ENCODE measurements around the gene ACOT13.

ACOT13 gene

GRCh38 chr6:24742216-24742738, 75.4 kb downstream of the ACOT13 start:
- no peak overlapping the region for H3K4me3 ChIP-seq (ENCODE audit: low read length)

GRCh38 chr6:24743265-24743943, 76.5 kb downstream of the ACOT13 start:
- Histone ChIP-seq H3K4me2 (ENCODE audit: low read length) (peak overlapping the region; percentile 61), H3K27ac (ENCODE audit: low read depth, low read length) (peak overlapping the region; percentile 58), H3K27me3 (ENCODE audit: control insufficient read depth, low read length) (no peaks in the 10 kb centered on the region), H3K4me1 (ENCODE audit: control insufficient read depth, low read length) (peaks cover 26% of the 10 kb centered on the region), H3K9me3 (ENCODE audit: control insufficient read depth, insufficient read depth, low read length) (peaks cover 7% of the 10 kb centered on the region; the same call in 1 of the 2 replicates), H3K9me2 (replicated peaks; ENCODE audit: control insufficient read depth, low read length) (no peaks in the 10 kb centered on the region), H3F3A (ENCODE audit: control insufficient read depth, insufficient read depth) (peaks cover 4% of the 10 kb centered on the region; the same call in 1 of the 2 replicates), H3K79me2 (ENCODE audit: control insufficient read depth, low read length) (no peaks in the 10 kb centered on the region), H3K36me3 (ENCODE audit: control insufficient read depth, low read length) (no peaks in the 10 kb centered on the region; the same call in 1 of the 2 replicates), H4K20me1 (ENCODE audit: control insufficient read depth, insufficient read depth, low read depth, low read length) (no peaks in the 10 kb centered on the region), H3K4me3 (ENCODE audit: low read length) (peak overlapping the region; percentile 47)
- TF ChIP-seq EZH2phosphoT487 (IDR thresholded peaks at IDR 0.05; ENCODE audit: borderline replicate concordance, low read length) (no peak), CTCF (IDR thresholded peaks at IDR 0.05; ENCODE audit: low read depth, low read length, poor library complexity, severe bottlenecking) (no peak)

More at GRCh38 chr6:24742216-24742738, 75.4 kb downstream of the ACOT13 start:
- H3F3A ChIP-seq (ENCODE audit: control insufficient read depth, insufficient read depth), result peaks cover 4% of the 10 kb centered on the region; the same call in 1 of the 2 replicates
- H4K20me1 ChIP-seq (ENCODE audit: control insufficient read depth, insufficient read depth, low read depth, low read length), result no peaks in the 10 kb centered on the region
- H3K9me2 ChIP-seq (replicated peaks; ENCODE audit: control insufficient read depth, low read length), result no peaks in the 10 kb centered on the region
- H3K27ac ChIP-seq (ENCODE audit: low read depth, low read length), result no peak overlapping the region
- no peak for TF ChIP-seq EZH2phosphoT487 (IDR thresholded peaks at IDR 0.05; ENCODE audit: borderline replicate concordance, low read length)
- TF ChIP-seq CTCF (IDR thresholded peaks at IDR 0.05; ENCODE audit: low read depth, low read length, poor library complexity, severe bottlenecking), result no peak
- peaks cover 26% of the 10 kb centered on the region for H3K4me1 ChIP-seq (ENCODE audit: control insufficient read depth, low read length)
- H3K4me2 ChIP-seq (ENCODE audit: low read length), result no peak overlapping the region
- H3K79me2 ChIP-seq (ENCODE audit: control insufficient read depth, low read length), result no peaks in the 10 kb centered on the region
- H3K36me3 ChIP-seq (ENCODE audit: control insufficient read depth, low read length), result no peaks in the 10 kb centered on the region; the same call in 1 of the 2 replicates
- H3K27me3 ChIP-seq (ENCODE audit: control insufficient read depth, low read length), result no peaks in the 10 kb centered on the region
- peaks cover 7% of the 10 kb centered on the region; the same call in 1 of the 2 replicates for H3K9me3 ChIP-seq (ENCODE audit: control insufficient read depth, insufficient read depth, low read length)

GRCh38 chr6:24743944-24744335, 77.1 kb downstream of the ACOT13 start:
- H4K20me1 ChIP-seq (ENCODE audit: control insufficient read depth, insufficient read depth, low read depth, low read length), result no peaks in the 10 kb centered on the region
- H3F3A ChIP-seq (ENCODE audit: control insufficient read depth, insufficient read depth), result peaks cover 4% of the 10 kb centered on the region; the same call in 1 of the 2 replicates
- H3K9me3 ChIP-seq (ENCODE audit: control insufficient read depth, insufficient read depth, low read length), result peaks cover 7% of the 10 kb centered on the region; the same call in 1 of the 2 replicates
- H3K4me1 ChIP-seq (ENCODE audit: control insufficient read depth, low read length), result peaks cover 28% of the 10 kb centered on the region
- H3K27ac ChIP-seq (ENCODE audit: low read depth, low read length), result peak overlapping the region; percentile 58
- no peaks in the 10 kb centered on the region; the same call in 1 of the 2 replicates for H3K36me3 ChIP-seq (ENCODE audit: control insufficient read depth, low read length)
- no peaks in the 10 kb centered on the region for H3K27me3 ChIP-seq (ENCODE audit: control insufficient read depth, low read length)
- no peaks in the 10 kb centered on the region for H3K9me2 ChIP-seq (replicated peaks; ENCODE audit: control insufficient read depth, low read length)
- TF ChIP-seq EZH2phosphoT487 (IDR thresholded peaks at IDR 0.05; ENCODE audit: borderline replicate concordance, low read length), result no peak
- no peak for TF ChIP-seq CTCF (IDR thresholded peaks at IDR 0.05; ENCODE audit: low read depth, low read length, poor library complexity, severe bottlenecking)
- peak overlapping the region; percentile 47 for H3K4me3 ChIP-seq (ENCODE audit: low read length)
- H3K79me2 ChIP-seq (ENCODE audit: control insufficient read depth, low read length), result no peaks in the 10 kb centered on the region
- H3K4me2 ChIP-seq (ENCODE audit: low read length), result peak overlapping the region; percentile 61
